ENCODE data around the gene PLCB4.

DNA sequence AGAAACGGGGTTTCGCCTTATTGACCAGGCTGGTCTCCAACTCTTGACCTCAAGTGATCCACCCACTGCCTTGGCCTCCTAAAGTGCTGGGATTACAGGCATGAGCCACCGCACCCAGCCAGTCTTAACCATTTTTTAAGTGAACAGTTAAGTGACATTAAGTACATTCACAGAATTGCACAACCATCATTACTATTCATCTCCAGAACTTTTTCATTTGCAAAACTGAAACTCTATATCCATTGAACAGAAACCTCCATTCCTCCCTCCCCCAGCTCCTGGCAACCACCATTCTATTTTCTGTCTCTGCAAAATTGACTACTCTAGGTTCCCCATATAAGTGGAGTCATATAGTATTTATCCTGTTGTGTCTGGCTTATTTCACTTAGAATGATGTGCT, 59.7 kb downstream of the PLCB4 start:
- TF ChIP-seq POLR2A (IDR thresholded peaks at IDR 0.05; ENCODE audit: low read depth, low read length) (no peak), POLR2AphosphoS5 (IDR thresholded peaks at IDR 0.05; ENCODE audit: low read depth, low read length) (no peak)
